OCI-M2 (cell line): ENCODE data around the gene TEN1.

Experiments used
- DNase-seq: peaks from one replicate; lab custom pipeline; 2025; ENCODE audit not compliant: unreplicated experiment; lab: John Stamatoyannopoulos, UW

The TEN1 gene

GRCh38 chr17:75976175-75976848 lies 2.7 kb upstream of the TEN1 start:
- DNase-seq, result no peak

GRCh38 chr17:75979705-75980187 lies 706 bp downstream of the TEN1 start:
- no peak for DNase-seq

- DNase-seq, result no peak
Observed at GRCh38 chr17:75980188-75981018, 1.4 kb downstream of the TEN1 start.

GRCh38 chr17:75981019-75981615 lies 2.1 kb downstream of the TEN1 start:
- DNase-seq, result no peak

- DNase-seq, result no peak
Observed at GRCh38 chr17:75983501-75984181, 4.6 kb downstream of the TEN1 start.

GRCh38 chr17:75985986-75986385 lies 6.9 kb downstream of the TEN1 start:
- no peak for DNase-seq

- no peak for DNase-seq
Observed at GRCh38 chr17:75987041-75987440, 8.0 kb downstream of the TEN1 start.

- no peak for DNase-seq
Observed at GRCh38 chr17:75991396-75991795, 12.4 kb downstream of the TEN1 start.

- no peak for DNase-seq
Observed at GRCh38 chr17:75994802-75995370, 15.8 kb downstream of the TEN1 start.

GRCh38 chr17:75995385-75995925 lies 16.4 kb downstream of the TEN1 start:
- no peak for DNase-seq

GRCh38 chr17:75996665-75997590 lies 17.9 kb downstream of the TEN1 start:
- DNase-seq, result no peak

GRCh38 chr17:75998327-75998795 lies 19.3 kb downstream of the TEN1 start:
- no peak for DNase-seq

GRCh38 chr17:76000016-76000754 lies 21.1 kb downstream of the TEN1 start:
- no peak for DNase-seq

GRCh38 chr17:76000755-76001521 lies 21.9 kb downstream of the TEN1 start, which contains the start of gene CDK3:
CDK3 (plus strand) TSS chr17:76000855; CDS start chr17:76001426, 571 bp downstream.
- no peak for DNase-seq

- no peak for DNase-seq
Observed at GRCh38 chr17:76002100-76002499, 23.1 kb downstream of the TEN1 start.

- no peak for DNase-seq
Observed at GRCh38 chr17:76003915-76004314, 24.9 kb downstream of the TEN1 start.

- DNase-seq, result no peak
Observed at GRCh38 chr17:76004750-76005262, 25.8 kb downstream of the TEN1 start.
